HEK293T (cell line): Measurements from ENCODE around the gene IL17B.

Experiments used
- BHLHE40 ChIP-seq: fragments of 450-650 bp; IDR thresholded peaks from 2 replicates; pipeline ENCODE4 v1.6.1; 2016; ENCODE audit warnings: mild to moderate bottlenecking, moderate library complexity, borderline replicate concordance
- CTBP1 ChIP-seq: fragments of 450-650 bp; IDR thresholded peaks from 2 replicates; pipeline ENCODE4 v1.6.1; 2016; ENCODE audit warnings: borderline replicate concordance
- FOXA1 ChIP-seq: fragments of 450-650 bp; IDR thresholded peaks from 2 replicates; pipeline ENCODE4 v1.6.1; 2016; ENCODE audit warnings: mild to moderate bottlenecking
- FOXK2 ChIP-seq: fragments of 450-650 bp; IDR thresholded peaks from 2 replicates; pipeline ENCODE4 v1.6.1; 2016; ENCODE audit warnings: mild to moderate bottlenecking
- LEF1 ChIP-seq: fragments of 450-650 bp; IDR thresholded peaks from 2 replicates; pipeline ENCODE4 v1.6.1; 2017; ENCODE audit warnings: mild to moderate bottlenecking, borderline replicate concordance
- PKNOX1 ChIP-seq: fragments of 450-650 bp; IDR thresholded peaks from 2 replicates; pipeline ENCODE4 v1.6.1; 2016
- SP1 ChIP-seq: fragments of 450-650 bp; IDR thresholded peaks from 2 replicates; pipeline ENCODE4 v1.6.1; 2017
- TARDBP ChIP-seq: fragments of 450-650 bp; IDR thresholded peaks from 2 replicates; pipeline ENCODE4 v1.6.1; 2016

DNA sequence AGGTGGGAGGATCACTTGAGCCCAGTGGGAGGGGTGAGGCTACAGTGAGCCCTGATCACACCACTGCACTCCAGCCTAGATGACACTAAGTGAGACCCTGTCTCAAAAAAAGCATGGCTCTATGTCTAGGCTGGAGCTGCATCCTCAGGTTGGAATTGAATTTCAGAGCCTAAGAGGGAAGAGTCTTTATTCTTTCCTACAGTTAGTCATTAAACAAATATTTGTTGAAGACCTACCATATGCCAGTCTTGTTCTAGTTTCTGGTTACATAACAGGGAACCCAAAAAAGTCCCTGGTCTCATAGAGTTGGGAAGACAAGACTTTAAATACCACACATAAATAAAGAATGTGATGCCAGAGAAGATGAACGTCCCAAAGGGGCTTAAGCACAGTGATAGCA is 40.7 kb downstream of the IL17B start:
- TF ChIP-seq SP1: no peak
- TF ChIP-seq LEF1: no peak
- no peak for TF ChIP-seq CTBP1
- TF ChIP-seq BHLHE40: no peak
- TF ChIP-seq FOXA1: no peak
- no peak for TF ChIP-seq FOXK2
- no peak for TF ChIP-seq PKNOX1
- TF ChIP-seq TARDBP: no peak
